Measurements from ENCODE around the gene PCLO. TPM values are rescaled to one million over a fixed set of nuclear protein-coding genes. Genes with fewer than 3 reads are reported as not detected.
"Not testable (repeated sequence)": the region's sequence is repeated elsewhere in the genome, so short reads cannot be mapped to it uniquely, and the experiment has no call there.

PCLO gene
- total and polyA plus RNA-seq, 12 donors = 0.06 to 10.8 (median 2.3) TPM

DNA sequence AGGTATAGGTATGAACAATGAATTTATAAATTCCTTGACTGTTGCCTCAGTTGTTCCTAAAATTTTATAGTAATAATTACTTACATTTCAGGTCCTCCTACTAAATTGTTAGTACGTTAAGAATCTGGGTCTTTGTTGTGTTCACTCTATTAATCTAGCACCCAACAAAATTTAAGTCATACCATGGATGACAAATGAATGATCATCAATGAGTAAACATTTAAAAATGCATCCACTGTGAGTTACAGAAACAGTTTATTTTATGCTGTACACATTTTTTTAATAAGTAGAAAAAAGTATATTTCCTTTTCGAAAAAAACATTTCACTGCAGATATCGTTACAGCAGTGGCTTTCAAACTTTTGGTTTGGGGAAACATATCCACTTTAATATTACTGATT lies 265.2 kb downstream of the PCLO start:
- intact Hi-C loops (cut with DNase I) = no loop called here
- no peaks in the 10 kb centered on the region for H3K9me3 ChIP-seq
- H3K27me3 ChIP-seq = no peaks in the 10 kb centered on the region
- H3K27ac ChIP-seq = no peak overlapping the region
- ATAC-seq (no peak), DNase-seq (no peak)
- no peaks in the 10 kb centered on the region for H3K4me1 ChIP-seq
- TF ChIP-seq CTCF (IDR thresholded peaks at IDR 0.05) = no peak
- no peak overlapping the region for H3K4me3 ChIP-seq
- no peaks in the 10 kb centered on the region for H3K36me3 ChIP-seq
- 78 to 90% methylated on average over 3 of the region's 3 CpGs for whole genome bisulfite sequencing, 2 donors

DNA sequence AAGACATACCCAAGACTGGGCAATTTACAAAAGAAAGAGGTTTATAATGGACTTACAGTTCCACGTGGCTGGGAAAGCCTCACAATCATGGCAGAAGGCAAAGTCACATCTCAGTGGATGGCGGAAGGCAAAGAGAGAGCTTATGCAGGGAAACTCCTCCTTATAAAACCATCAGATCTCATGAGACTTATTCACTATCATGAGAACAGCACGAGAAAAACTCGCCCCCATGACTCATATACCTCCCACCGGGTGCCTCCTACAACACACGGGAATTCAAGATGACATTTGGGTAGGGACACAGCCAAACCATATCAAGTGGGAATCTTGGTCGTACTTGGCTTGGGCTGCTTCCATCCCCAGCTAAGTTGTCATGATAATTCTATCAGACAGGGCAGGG lies 268.3 kb downstream of the PCLO start:
- H3K27ac ChIP-seq; DNase-seq; H3K36me3 ChIP-seq; H3K9me3 ChIP-seq; H3K4me1 ChIP-seq; intact Hi-C loops (cut with DNase I); H3K27me3 ChIP-seq; ATAC-seq; H3K4me3 ChIP-seq: not testable (repeated sequence)
- 60 to 61% methylated on average over 7 of the region's 7 CpGs for WGBS, 2 donors

GRCh38 chr7:82886324-82886723 lies 276.4 kb downstream of the PCLO start:
- intact Hi-C loops (cut with DNase I) = no loop called here
- no peak for TF ChIP-seq CTCF (IDR thresholded peaks at IDR 0.05)
- H3K27ac ChIP-seq = no peak overlapping the region
- peaks cover 0 to 3% (median 0%) of the 10 kb centered on the region in 11 donors for H3K9me3 ChIP-seq
- H3K27me3 ChIP-seq = no peaks in the 10 kb centered on the region
- no peaks in the 10 kb centered on the region for H3K4me1 ChIP-seq
- 30 to 49% methylated on average over 1 of the region's 1 CpG for WGBS, 2 donors
- no peaks in the 10 kb centered on the region for H3K36me3 ChIP-seq
- no peak for DNase-seq
- no peak overlapping the region for H3K4me3 ChIP-seq
- no peak for ATAC-seq

DNA sequence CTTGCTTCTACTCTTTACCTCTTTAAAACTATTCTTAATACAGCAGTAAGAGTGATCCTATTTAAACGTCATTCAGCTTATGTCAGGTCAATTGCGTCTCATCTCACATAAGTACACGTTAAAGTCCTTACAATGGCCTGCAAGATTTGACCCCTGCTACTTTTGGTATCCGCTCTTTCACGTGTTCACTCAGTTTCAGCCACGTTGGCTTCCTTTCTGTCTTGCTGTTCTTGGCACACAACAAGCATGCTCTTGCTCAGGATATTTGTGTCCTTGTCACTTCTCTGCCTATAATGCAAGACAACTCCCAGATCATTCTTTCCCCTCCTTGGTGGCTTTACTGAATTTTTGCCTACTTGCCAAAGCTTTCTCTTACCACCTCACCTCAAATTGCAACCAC lies 296.8 kb downstream of the PCLO start:
- H3K9me3 ChIP-seq = peaks cover 0 to 7% (median 0%) of the 10 kb centered on the region in 11 donors
- no peak overlapping the region for H3K27ac ChIP-seq
- intact Hi-C loops (cut with DNase I) = no loop called here
- H3K4me3 ChIP-seq = no peak overlapping the region
- TF ChIP-seq CTCF (IDR thresholded peaks at IDR 0.05) = no peak
- ATAC-seq = no peak
- DNase-seq = no peak
- H3K27me3 ChIP-seq = no peaks in the 10 kb centered on the region
- WGBS, 2 donors = 61 to 64% methylated on average over 6 of the region's 6 CpGs
- no peaks in the 10 kb centered on the region for H3K4me1 ChIP-seq
- no peaks in the 10 kb centered on the region for H3K36me3 ChIP-seq

GRCh38 chr7:82859106-82859850 lies 303.4 kb downstream of the PCLO start:
- Histone ChIP-seq H3K36me3 (no peaks in the 10 kb centered on the region), H3K27me3 (no peaks in the 10 kb centered on the region), H3K4me1 (no peaks in the 10 kb centered on the region), H3K27ac (no peak overlapping the region), H3K4me3 (no peak overlapping the region), H3K9me3 (peaks cover 0 to 9% (median 0%) of the 10 kb centered on the region in 11 donors)
- ATAC-seq = no peak
- intact Hi-C loops (cut with DNase I) = no loop called here
- WGBS, 2 donors = 60 to 71% methylated on average over 1 of the region's 1 CpG
- DNase-seq = no peak
- no peak for TF ChIP-seq CTCF (IDR thresholded peaks at IDR 0.05)

Measured in heart right ventricle (tissue), 16 donors.